Gastrocnemius medialis (tissue), 4 donors: ENCODE results near the gene IMPA2. TPM values are rescaled to one million over a fixed set of nuclear protein-coding genes. Genes with fewer than 3 reads are reported as not detected.

ENCODE experiments used
- ATAC-seq, 2 donors: fragments of 150-250 bp; one replicate each; pipeline ENCODE4 v1.9.1; 2016
- DNase-seq, 2 donors: peaks; one replicate each; pipeline ENCODE4 v3.0.0-alpha.2; 2019
- H3K27ac ChIP-seq, 4 donors: fragments of 200-600 bp; sonication (generic); 1 replicate in 1 of 4; 2 replicates in 3 of 4; pipeline ENCODE4 v1.5.1; 2016 to 2018; ENCODE audit warnings: mild to moderate bottlenecking in 2 of 4, moderate library complexity in 1 of 4
- H3K27me3 ChIP-seq, 3 donors: fragments of 200-600 bp; sonication (generic) in 2 of 3; 1 replicate in 1 of 3; 2 replicates in 2 of 3; pipeline versions ENCODE4 v1.5.1 to v1.6.0; 2016 to 2019; ENCODE audit warnings: mild to moderate bottlenecking in 1 of 3, moderate library complexity in 1 of 3
- H3K36me3 ChIP-seq, 2 donors: fragments of 200-600 bp; sonication (generic) in 1 of 2; one replicate each; pipeline ENCODE4 v1.5.1; 2017 to 2018
- H3K4me1 ChIP-seq, 2 donors: fragments of 200-600 bp; sonication (generic) in 1 of 2; one replicate each; pipeline ENCODE4 v1.5.1; 2016 to 2017; ENCODE audit warnings: mild to moderate bottlenecking in 2 of 2
- H3K4me3 ChIP-seq, 4 donors: fragments of 200-600 bp; sonication (generic) in 3 of 4; 1 replicate in 1 of 4; 2 replicates in 3 of 4; pipeline ENCODE4 v1.5.1; 2016 to 2019; ENCODE audit warnings: mild to moderate bottlenecking in 2 of 4
- H3K9me3 ChIP-seq, 3 donors: fragments of 200-600 bp; sonication (generic) in 2 of 3; 1 replicate in 1 of 3; 2 replicates in 2 of 3; pipeline ENCODE4 v1.5.1; 2016 to 2019
- CTCF ChIP-seq, 5 experiments: fragments of 450-650 bp in 3 of 5; fragments of 200-600 bp in 2 of 5; sonication (generic) in 2 of 5; IDR thresholded peaks in 4 of 5; conservative IDR thresholded peaks in 1 of 5; 1 replicate in 4 of 5; 2 replicates in 1 of 5; pipeline ENCODE4 v1.5.1; 2016 to 2019; ENCODE audit warnings: antibody characterized with exemption in 5 of 5, mild to moderate bottlenecking in 3 of 5, moderate library complexity in 3 of 5
- POLR2A ChIP-seq, 2 donors: fragments of 450-650 bp; IDR thresholded peaks; one replicate each; pipeline ENCODE4 v1.6.1; 2017; ENCODE audit warnings: antibody characterized with exemption in 2 of 2, mild to moderate bottlenecking in 2 of 2, moderate library complexity in 2 of 2
- in situ Hi-C, 4 donors: fragments of 200-750 bp; cut with MboI; loops; one replicate each; pipeline versions ENCODE4 v1.15.0 to v1.8.0; 2017; ENCODE audit warnings: low sequenced_read_pairs in 4 of 4
- intact Hi-C: fragments of 100-400 bp; cut with DNase I; formaldehyde crosslinking; loops from one replicate; pipeline ENCODE4 v1.15.1; 2023; ENCODE audit warnings: low total_unique reads
- total RNA-seq, 4 donors: library from RNA; depleted of rRNA; stranded (reverse); fragments of >200 nt; gene quantifications; one replicate each; pipeline versions ENCODE4 v1.1.0 to v1.2.3, GENCODE V29; 2016

The IMPA2 gene
- total RNA-seq, 4 donors from 2014 or later = 245 to 391 (median 274) TPM

GRCh38 chr18:12032786-12033642, 51.7 kb downstream of the IMPA2 start:
- no peak for TF ChIP-seq CTCF (IDR thresholded peaks at IDR 0.05 in 4 of 5, conservative IDR thresholded peaks at IDR 0.05 in 1 of 5)
- TF ChIP-seq POLR2A (IDR thresholded peaks at IDR 0.05) = no peak
- H3K36me3 ChIP-seq = peaks cover 0 to 36% of the 10 kb centered on the region in 2 donors
- intact Hi-C loops = loop anchor here (10.0 kb wide), 2 partner anchors 298 to 378 kb away; no protein-coding TSS in a partner anchor
- DNase-seq (no peak), ATAC-seq (no peak)
- no peak overlapping the region for H3K4me3 ChIP-seq
- in situ Hi-C loops = loop anchor here in 2 of 4 donors (10.0 to 25.0 kb wide), 2 partner anchors 296 to 298 kb away; no protein-coding TSS in a partner anchor
- H3K9me3 ChIP-seq = no peaks in the 10 kb centered on the region
- H3K27me3 ChIP-seq = no peaks in the 10 kb centered on the region
- H3K27ac ChIP-seq = peak overlapping the region; percentile 16 to 63 (median 42)
- H3K4me1 ChIP-seq = peaks cover 13 to 18% of the 10 kb centered on the region in 2 donors

- no peaks in the 10 kb centered on the region for H3K27me3 ChIP-seq
- TF ChIP-seq CTCF (IDR thresholded peaks at IDR 0.05 in 4 of 5, conservative IDR thresholded peaks at IDR 0.05 in 1 of 5) = no peak
- no peak for TF ChIP-seq POLR2A (IDR thresholded peaks at IDR 0.05)
- no peaks in the 10 kb centered on the region for H3K9me3 ChIP-seq
- in situ Hi-C loops (loop anchor here in 2 of 4 donors (10.0 to 25.0 kb wide), 2 partner anchors 296 to 299 kb away; no protein-coding TSS in a partner anchor), intact Hi-C loops (loop anchor here (10.0 kb wide), 2 partner anchors 299 to 379 kb away; no protein-coding TSS in a partner anchor)
- H3K4me1 ChIP-seq = peaks cover 13 to 18% of the 10 kb centered on the region in 2 donors
- H3K4me3 ChIP-seq = no peak overlapping the region
- peaks cover 0 to 36% of the 10 kb centered on the region in 2 donors for H3K36me3 ChIP-seq
- ATAC-seq = no peak
- peak overlapping the region in 3 of 4 donors; percentile 38 to 63 (median 47) for H3K27ac ChIP-seq
- DNase-seq = no peak
These were observed 52.3 kb downstream of the IMPA2 start for GRCh38 chr18:12033643-12034025.

GRCh38 chr18:12034241-12035100, 53.2 kb downstream of the IMPA2 start:
- peak overlapping the region in 1 of 4 donors; percentile 63 for H3K27ac ChIP-seq
- in situ Hi-C loops = loop anchor here in 2 of 4 donors (10.0 to 25.0 kb wide), 2 partner anchors 297 to 300 kb away; no protein-coding TSS in a partner anchor

More at GRCh38 chr18:12034241-12035100, 53.2 kb downstream of the IMPA2 start:
- ATAC-seq (no peak), DNase-seq (no peak)
- peaks cover 0 to 32% of the 10 kb centered on the region in 2 donors for H3K36me3 ChIP-seq
- no peak overlapping the region for H3K4me3 ChIP-seq
- TF ChIP-seq CTCF (IDR thresholded peaks at IDR 0.05 in 4 of 5, conservative IDR thresholded peaks at IDR 0.05 in 1 of 5) (no peak), POLR2A (IDR thresholded peaks at IDR 0.05) (no peak)
- intact Hi-C loops = loop anchor here (10.0 kb wide), 2 partner anchors 300 to 380 kb away; no protein-coding TSS in a partner anchor
- H3K4me1 ChIP-seq = peaks cover 13 to 19% of the 10 kb centered on the region in 2 donors
- H3K27me3 ChIP-seq = no peaks in the 10 kb centered on the region
- no peaks in the 10 kb centered on the region for H3K9me3 ChIP-seq
